H9 (cell line): ENCODE results near the gene COA1. TPM values are rescaled to one million over a fixed set of nuclear protein-coding genes. Genes with fewer than 3 reads are reported as not detected.
"Not testable (repeated sequence)": the region's sequence is repeated elsewhere in the genome, so short reads cannot be mapped to it uniquely, and the experiment has no call there.

Experiments
- DNase-seq: peaks from one replicate; pipeline ENCODE4 v3.0.0-alpha.2; 2017
- H2AFZ ChIP-seq: one replicate; pipeline ENCODE4 v1.6.1; 2013; ENCODE audit warnings: mild to moderate bottlenecking, low read length, control low read depth, moderate library complexity
- H2AK5ac ChIP-seq: 2 replicates; pipeline ENCODE4 v1.6.1; 2013; ENCODE audit warnings: low read length, control low read depth, mixed read lengths; ENCODE audit not compliant: insufficient read length
- H2BK120ac ChIP-seq: one replicate; pipeline ENCODE4 v1.6.1; 2013; ENCODE audit warnings: low read depth, mild to moderate bottlenecking, low read length, control low read depth, inconsistent platforms; ENCODE audit not compliant: poor library complexity, severe bottlenecking
- H2BK12ac ChIP-seq: 2 replicates; pipeline ENCODE4 v1.6.1; 2013; ENCODE audit warnings: low read length, control low read depth, mixed read lengths, low read depth; ENCODE audit not compliant: insufficient read length
- H2BK15ac ChIP-seq: 2 replicates; pipeline ENCODE4 v1.6.1; 2013; ENCODE audit warnings: low read depth, low read length, control low read depth
- H2BK20ac ChIP-seq: one replicate; pipeline ENCODE4 v1.6.1; 2013; ENCODE audit warnings: low read depth, mild to moderate bottlenecking, low read length, control low read depth, inconsistent platforms; ENCODE audit not compliant: poor library complexity, severe bottlenecking
- H2BK5ac ChIP-seq: 2 replicates; pipeline ENCODE4 v1.6.1; 2013; ENCODE audit warnings: low read length, control low read depth, mixed read lengths; ENCODE audit not compliant: insufficient read length
- H3K14ac ChIP-seq: 2 replicates; pipeline ENCODE4 v1.6.1; 2013; ENCODE audit warnings: low read length, control low read depth; ENCODE audit not compliant: insufficient read depth
- H3K18ac ChIP-seq: 2 replicates; pipeline ENCODE4 v1.6.1; 2013; ENCODE audit warnings: low read depth, mild to moderate bottlenecking, mixed read lengths, low read length, control low read depth; ENCODE audit not compliant: insufficient read length
- H3K23ac ChIP-seq: 2 replicates; pipeline ENCODE4 v1.6.1; 2013; ENCODE audit warnings: low read length, control low read depth, mixed read lengths, low read depth; ENCODE audit not compliant: insufficient read length
- H3K23me2 ChIP-seq: 2 replicates; pipeline ENCODE4 v1.6.1; 2013; ENCODE audit warnings: low read depth, mild to moderate bottlenecking, mixed read lengths, low read length, control low read depth; ENCODE audit not compliant: insufficient read length, poor library complexity, severe bottlenecking
- H3K27ac ChIP-seq: 2 replicates; pipeline ENCODE4 v1.5.1; 2013; ENCODE audit warnings: low read length, control low read depth, mixed read lengths, low read depth; ENCODE audit not compliant: insufficient read length
- H3K27me3 ChIP-seq: 2 replicates; pipeline ENCODE4 v1.6.1; 2013; ENCODE audit warnings: low read length, control low read depth, inconsistent platforms; ENCODE audit not compliant: insufficient read depth
- H3K4ac ChIP-seq: 2 replicates; pipeline ENCODE4 v1.6.1; 2013; ENCODE audit warnings: low read depth, mild to moderate bottlenecking, control low read depth, inconsistent platforms, low read length, moderate library complexity
- H3K4me1 ChIP-seq: 2 replicates; pipeline ENCODE4 v1.6.1; 2013; ENCODE audit warnings: low read length, control low read depth, inconsistent platforms; ENCODE audit not compliant: insufficient read depth
- H3K4me2 ChIP-seq: 2 replicates; pipeline ENCODE4 v1.6.1; 2013; ENCODE audit warnings: low read length, control low read depth, mixed read lengths; ENCODE audit not compliant: insufficient read length, insufficient read depth
- H3K56ac ChIP-seq: 2 replicates; pipeline ENCODE4 v1.6.1; 2013; ENCODE audit warnings: low read depth, mild to moderate bottlenecking, mixed read lengths, low read length, control low read depth; ENCODE audit not compliant: insufficient read length
- H3K79me1 ChIP-seq: 2 replicates; pipeline ENCODE4 v1.6.1; 2013; ENCODE audit warnings: low read depth, mild to moderate bottlenecking, moderate library complexity, low read length, control low read depth, inconsistent platforms; ENCODE audit not compliant: insufficient read depth, poor library complexity, severe bottlenecking
- H3K79me2 ChIP-seq: 2 replicates; pipeline ENCODE4 v1.6.1; 2013; ENCODE audit warnings: low read length, control low read depth, inconsistent platforms; ENCODE audit not compliant: insufficient read depth
- H3K9ac ChIP-seq: 2 replicates; pipeline ENCODE4 v1.6.1; 2013; ENCODE audit warnings: low read length, control low read depth, mixed read lengths; ENCODE audit not compliant: insufficient read length; ENCODE audit errors: extremely low read depth
- H3K9me3 ChIP-seq: one replicate; pipeline ENCODE4 v1.6.1; 2013; ENCODE audit warnings: low read depth, low read length, inconsistent platforms; ENCODE audit not compliant: control insufficient read depth
- H3T11ph ChIP-seq: one replicate; pipeline ENCODE4 v1.6.1; 2013; ENCODE audit warnings: mild to moderate bottlenecking, low read length, control low read depth, inconsistent platforms
- H4K20me1 ChIP-seq: one replicate; pipeline ENCODE4 v1.6.1; 2013; ENCODE audit not compliant: control insufficient read depth, insufficient read length, insufficient read depth
- H4K5ac ChIP-seq: 2 replicates; pipeline ENCODE4 v1.6.1; 2013; ENCODE audit warnings: low read depth, mild to moderate bottlenecking, mixed read lengths, low read length, control low read depth; ENCODE audit not compliant: insufficient read length
- H4K8ac ChIP-seq: replicated peaks from 2 replicates; pipeline ENCODE4 v1.6.1; 2013; ENCODE audit warnings: low read length, control low read depth, mixed read lengths, low read depth; ENCODE audit not compliant: insufficient read length
- H4K91ac ChIP-seq: 2 replicates; pipeline ENCODE4 v1.6.1; 2013; ENCODE audit warnings: low read depth, mild to moderate bottlenecking, moderate library complexity, mixed read lengths, low read length, control low read depth; ENCODE audit not compliant: insufficient read length
- H3K27ac Mint-ChIP-seq, 3 experiments: 2 replicates in 2 of 3; 3 replicates in 1 of 3; pipeline ENCODE4 v1.8.0; 2020 to 2021; ENCODE audit warnings: mixed read lengths in 3 of 3, mild to moderate bottlenecking in 1 of 3, moderate library complexity in 1 of 3
- H3K27me3 Mint-ChIP-seq: 2 replicates; pipeline ENCODE4 v1.8.0; 2021; ENCODE audit warnings: low read depth, mild to moderate bottlenecking, moderate library complexity, mixed read lengths
- H3K36me3 Mint-ChIP-seq, 3 experiments: 2 replicates in 2 of 3; 3 replicates in 1 of 3; pipeline ENCODE4 v1.8.0; 2020 to 2021; ENCODE audit warnings: low read depth in 3 of 3, mixed read lengths in 3 of 3; ENCODE audit not compliant: insufficient read depth in 1 of 3
- H3K4me1 Mint-ChIP-seq, 2 experiments: 2 replicates each; pipeline ENCODE4 v1.8.0; 2020; ENCODE audit warnings: mixed read lengths in 2 of 2
- H3K4me3 Mint-ChIP-seq, 2 experiments: 2 replicates in 1 of 2; 3 replicates in 1 of 2; pipeline ENCODE4 v1.8.0; 2020 to 2021; ENCODE audit warnings: mild to moderate bottlenecking in 2 of 2, mixed read lengths in 2 of 2, moderate library complexity in 1 of 2
- H3K9me3 Mint-ChIP-seq, 2 experiments: 2 replicates in 1 of 2; 3 replicates in 1 of 2; pipeline ENCODE4 v1.8.0; 2020; ENCODE audit warnings: mild to moderate bottlenecking in 2 of 2, mixed read lengths in 2 of 2, moderate library complexity in 1 of 2
- WGBS: extraction: QIAGEN DNeasy Blood & Tissue Kit; methylation state at CpG from one replicate; pipeline ENCODE4 v1.1.7; 2013; ENCODE audit warnings: missing lambda C conversion rate, low lambda C conversion rate, mixed read lengths; ENCODE audit not compliant: insufficient read length; ENCODE audit errors: extremely low coverage; 5-methylcytosine and 5-hydroxymethylcytosine counted together
- total RNA-seq: library from RNA; stranded (reverse); gene quantifications from 2 replicates; pipeline ENCODE4 v1.2.1, GENCODE V29; 2021
- TF ChIP-seq, protein P1 (sequence below): fragments of 200-600 bp; sonication (generic); conservative IDR thresholded peaks from 3 replicates; pipeline ENCODE4 v1.8.0; 2021; ENCODE audit warnings: antibody characterized with exemption, mild to moderate bottlenecking

COA1 gene
- total RNA-seq, 1 experiment from 2014 or later, result 138 TPM

DNA sequence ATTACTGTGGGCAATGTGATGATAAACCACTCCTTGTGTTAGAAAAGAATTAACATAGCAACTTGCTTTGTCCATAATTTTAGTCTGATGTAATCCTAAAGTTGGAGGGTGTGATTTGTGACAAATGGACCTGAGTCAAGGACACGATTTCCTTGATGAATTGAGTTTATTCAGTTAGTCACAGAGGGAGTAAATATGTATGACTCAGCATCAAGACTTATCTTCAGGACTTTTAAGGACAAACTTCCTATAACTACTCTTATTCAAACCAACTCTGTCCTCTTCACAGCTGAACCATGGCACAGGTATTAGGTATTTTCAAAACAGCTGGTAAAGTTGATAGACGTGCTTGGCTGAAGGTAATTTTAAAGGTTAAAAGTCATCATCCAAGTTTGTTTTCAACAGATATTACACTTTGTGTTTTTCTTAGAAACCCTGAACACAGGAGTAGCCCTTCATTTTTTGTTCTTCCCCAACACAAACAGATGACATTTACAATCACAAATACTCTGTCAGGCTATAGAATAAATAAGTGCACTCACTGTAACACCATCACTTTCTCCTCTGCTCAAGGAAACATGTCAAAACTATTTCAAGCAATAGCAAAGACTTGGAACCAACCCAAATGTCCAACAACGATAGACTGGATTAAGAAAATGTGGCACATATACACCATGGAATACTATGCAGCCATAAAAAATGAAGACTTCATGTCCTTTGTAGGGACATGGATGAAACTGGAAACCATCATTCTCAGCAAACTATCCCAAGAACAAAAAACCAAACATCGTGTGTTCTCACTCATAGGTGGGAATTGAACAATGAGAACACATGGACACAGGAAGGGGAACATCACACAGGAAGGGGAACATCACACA, 54.5 kb downstream of the COA1 start:
- Histone ChIP-seq H3K18ac (no peak overlapping the region), H3K79me1 (peaks cover 6% of the 10 kb centered on the region), H3K14ac (no peak overlapping the region), H2AFZ (no peak overlapping the region), H3T11ph (no peak overlapping the region), H3K23ac (no peak overlapping the region), H3K79me2 (peaks cover 23% of the 10 kb centered on the region; the same call in 1 of the 2 replicates), H4K8ac (no peak overlapping the region), H2BK120ac (no peak overlapping the region), H2AK5ac (no peak overlapping the region), H2BK12ac (no peak overlapping the region), H3K27me3 (no peaks in the 10 kb centered on the region), H3K9ac (no peak overlapping the region), H4K91ac (no peak overlapping the region), H4K5ac (no peak overlapping the region), H3K9me3 (no peaks in the 10 kb centered on the region), H3K4me1 (no peaks in the 10 kb centered on the region; the same call in 1 of the 2 replicates), H3K4ac (no peak overlapping the region), H3K4me2 (no peak overlapping the region), H2BK15ac (no peak overlapping the region), H3K56ac (no peak overlapping the region), H3K27ac (no peak overlapping the region), H3K23me2 (no peaks in the 10 kb centered on the region), H4K20me1 (no peaks in the 10 kb centered on the region), H2BK5ac (no peak overlapping the region), H2BK20ac (no peak overlapping the region)
- DNase-seq, result no peak
- Mint-ChIP-seq H3K27me3 (no peaks in the 10 kb centered on the region), H3K4me3 (no peak overlapping the region; a peak in 1 of 5 replicates), H3K36me3 (peaks cover 4 to 35% (median 30%) of the 10 kb centered on the region in 3 experiments; a peak in 6 of 7 replicates), H3K27ac (0 out of 7 replicates have a peak overlapping the region, but pooled peaks of 1 of the 3 experiments have one; percentile 38), H3K9me3 (peaks cover 6 to 37% of the 10 kb centered on the region in 2 experiments; a peak in 4 of 5 replicates), H3K4me1 (peaks cover 4 to 8% of the 10 kb centered on the region in 2 experiments)
- TF ChIP-seq, protein P1, sequence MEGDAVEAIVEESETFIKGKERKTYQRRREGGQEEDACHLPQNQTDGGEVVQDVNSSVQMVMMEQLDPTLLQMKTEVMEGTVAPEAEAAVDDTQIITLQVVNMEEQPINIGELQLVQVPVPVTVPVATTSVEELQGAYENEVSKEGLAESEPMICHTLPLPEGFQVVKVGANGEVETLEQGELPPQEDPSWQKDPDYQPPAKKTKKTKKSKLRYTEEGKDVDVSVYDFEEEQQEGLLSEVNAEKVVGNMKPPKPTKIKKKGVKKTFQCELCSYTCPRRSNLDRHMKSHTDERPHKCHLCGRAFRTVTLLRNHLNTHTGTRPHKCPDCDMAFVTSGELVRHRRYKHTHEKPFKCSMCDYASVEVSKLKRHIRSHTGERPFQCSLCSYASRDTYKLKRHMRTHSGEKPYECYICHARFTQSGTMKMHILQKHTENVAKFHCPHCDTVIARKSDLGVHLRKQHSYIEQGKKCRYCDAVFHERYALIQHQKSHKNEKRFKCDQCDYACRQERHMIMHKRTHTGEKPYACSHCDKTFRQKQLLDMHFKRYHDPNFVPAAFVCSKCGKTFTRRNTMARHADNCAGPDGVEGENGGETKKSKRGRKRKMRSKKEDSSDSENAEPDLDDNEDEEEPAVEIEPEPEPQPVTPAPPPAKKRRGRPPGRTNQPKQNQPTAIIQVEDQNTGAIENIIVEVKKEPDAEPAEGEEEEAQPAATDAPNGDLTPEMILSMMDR, result no peak
- no CpG with 5 or more reads among the region's 4 CpGs for WGBS

DNA sequence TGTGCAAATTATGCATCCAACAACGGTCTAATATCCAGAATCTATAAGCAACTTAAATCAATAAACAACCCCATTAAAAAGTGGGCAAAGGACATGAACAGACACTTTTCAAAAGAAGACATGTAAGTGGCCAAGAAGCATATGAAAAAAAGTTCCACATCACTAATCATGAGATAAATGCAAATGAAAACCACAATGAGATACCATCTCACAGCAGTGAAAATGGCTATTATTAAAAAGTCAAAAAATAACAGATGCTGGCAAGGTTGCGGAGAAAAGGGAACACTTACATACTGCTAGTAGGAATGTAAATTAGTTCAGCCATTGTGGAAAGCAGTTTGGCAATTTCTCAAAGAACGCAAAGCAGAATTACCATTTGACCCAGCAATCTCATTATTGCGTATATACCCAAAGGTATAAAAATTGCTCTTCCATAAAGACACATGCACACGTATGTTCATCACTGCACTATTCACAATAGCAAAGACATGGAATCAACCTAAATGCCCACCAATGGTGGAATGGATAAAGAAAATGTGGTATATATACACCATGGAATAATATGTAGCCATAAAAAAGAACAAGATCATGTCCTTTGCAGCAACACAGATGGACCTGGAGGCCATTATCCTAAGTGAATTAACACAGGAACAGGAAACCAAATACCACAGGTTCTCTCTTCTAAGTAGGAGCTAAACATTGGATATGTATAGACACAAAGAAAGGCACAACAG, 55.9 kb downstream of the COA1 start:
- not testable (repeated sequence) for H3K4me2 ChIP-seq, H3K27ac ChIP-seq, H3K18ac ChIP-seq, H3K27me3 Mint-ChIP-seq, H4K91ac ChIP-seq, H3T11ph ChIP-seq, H3K23me2 ChIP-seq, H3K4me3 Mint-ChIP-seq, H3K27ac Mint-ChIP-seq, H3K56ac ChIP-seq, H2AFZ ChIP-seq, H2BK20ac ChIP-seq, H3K23ac ChIP-seq, H3K4me1 ChIP-seq, DNase-seq, H3K9me3 ChIP-seq, H4K5ac ChIP-seq, H4K8ac ChIP-seq, H2AK5ac ChIP-seq, H2BK120ac ChIP-seq, H3K14ac ChIP-seq, H3K79me1 ChIP-seq, H3K4ac ChIP-seq, H2BK15ac ChIP-seq, H3K9ac ChIP-seq, H4K20me1 ChIP-seq, H3K27me3 ChIP-seq, H2BK5ac ChIP-seq, H2BK12ac ChIP-seq
- WGBS, result no CpG with 5 or more reads among the region's 5 CpGs
- Mint-ChIP-seq H3K36me3 (peaks cover 4 to 43% (median 35%) of the 10 kb centered on the region in 3 experiments; a peak in 6 of 7 replicates), H3K9me3 (peaks cover 6 to 47% of the 10 kb centered on the region in 2 experiments; a peak in 4 of 5 replicates), H3K4me1 (peaks cover 16 to 19% of the 10 kb centered on the region in 2 experiments)
- peaks cover 20% of the 10 kb centered on the region; the same call in 1 of the 2 replicates for H3K79me2 ChIP-seq
